GM12801 (cell line): ENCODE measurements around the gene BTNL9.

ENCODE experiments used
- CTCF ChIP-seq: IDR thresholded peaks from one replicate; pipeline ENCODE4 v1.5.1; 2011; ENCODE audit warnings: control low read depth; ENCODE audit not compliant: insufficient read length; ENCODE audit errors: extremely low read depth

BTNL9 gene

GRCh38 chr5:181054138-181054537, 14.1 kb downstream of the BTNL9 start:
- TF ChIP-seq CTCF = no peak

- TF ChIP-seq CTCF = no peak
These were observed 14.9 kb downstream of the BTNL9 start for GRCh38 chr5:181054871-181055459.

- TF ChIP-seq CTCF = no peak
These were observed 16.4 kb downstream of the BTNL9 start for GRCh38 chr5:181056431-181056830.

GRCh38 chr5:181058321-181058720, 18.3 kb downstream of the BTNL9 start:
- TF ChIP-seq CTCF = no peak

GRCh38 chr5:181058786-181059296, 18.8 kb downstream of the BTNL9 start:
- no peak for TF ChIP-seq CTCF

- no peak for TF ChIP-seq CTCF
These were observed 19.5 kb downstream of the BTNL9 start for GRCh38 chr5:181059297-181060230.

GRCh38 chr5:181060231-181060590, 20.1 kb downstream of the BTNL9 start:
- no peak for TF ChIP-seq CTCF
